Mesodermal cell (in vitro differentiated cells): ENCODE results near the gene ING1. TPM values are rescaled to one million over a fixed set of nuclear protein-coding genes. Genes with fewer than 3 reads are reported as not detected.
"Not testable (repeated sequence)": the region's sequence is repeated elsewhere in the genome, so short reads cannot be mapped to it uniquely, and the experiment has no call there.

ENCODE experiments used
- H3K27ac ChIP-seq: 2 replicates; pipeline ENCODE4 v1.7.0; 2013; ENCODE audit warnings: mild to moderate bottlenecking, low read depth, low read length, moderate library complexity; ENCODE audit not compliant: severe bottlenecking
- H3K36me3 ChIP-seq: 2 replicates; pipeline ENCODE4 v1.7.1; 2013; ENCODE audit warnings: mild to moderate bottlenecking, low read length, moderate library complexity; ENCODE audit not compliant: control insufficient read depth, insufficient read depth
- H3K4me1 ChIP-seq: one replicate; pipeline ENCODE4 v1.7.1; 2013; ENCODE audit warnings: mild to moderate bottlenecking, low read length; ENCODE audit not compliant: insufficient read depth, control insufficient read depth, poor library complexity, severe bottlenecking
- H3K4me3 ChIP-seq: 2 replicates; pipeline ENCODE4 v1.7.0; 2013; ENCODE audit warnings: low read length, control low read depth, mild to moderate bottlenecking; ENCODE audit not compliant: insufficient read depth, poor library complexity, severe bottlenecking; ENCODE audit errors: extremely low read depth
- H3K9me3 ChIP-seq: 2 replicates; pipeline ENCODE4 v1.7.1; 2013; ENCODE audit warnings: mild to moderate bottlenecking, low read length, moderate library complexity; ENCODE audit not compliant: control insufficient read depth
- WGBS, 2 experiments: methylation state at CpG; one replicate each; pipeline ENCODE4 v1.1.5; 2013; ENCODE audit warnings: missing lambda C conversion rate in 2 of 2; ENCODE audit not compliant: insufficient coverage in 2 of 2; 5-methylcytosine and 5-hydroxymethylcytosine counted together
- polyA plus RNA-seq, 2 experiments: library from polyadenylated mRNA; stranded (reverse); fragments of 50-300 nt; gene quantifications; one replicate each; pipeline ENCODE4 v1.2.3, GENCODE V29; 2013

The ING1 gene, protein sequence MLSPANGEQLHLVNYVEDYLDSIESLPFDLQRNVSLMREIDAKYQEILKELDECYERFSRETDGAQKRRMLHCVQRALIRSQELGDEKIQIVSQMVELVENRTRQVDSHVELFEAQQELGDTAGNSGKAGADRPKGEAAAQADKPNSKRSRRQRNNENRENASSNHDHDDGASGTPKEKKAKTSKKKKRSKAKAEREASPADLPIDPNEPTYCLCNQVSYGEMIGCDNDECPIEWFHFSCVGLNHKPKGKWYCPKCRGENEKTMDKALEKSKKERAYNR
- 24.1 TPM for polyA plus RNA-seq (2013, experiment 1 of 2)
- polyA plus RNA-seq (2013, experiment 2 of 2): 22.8 TPM

DNA sequence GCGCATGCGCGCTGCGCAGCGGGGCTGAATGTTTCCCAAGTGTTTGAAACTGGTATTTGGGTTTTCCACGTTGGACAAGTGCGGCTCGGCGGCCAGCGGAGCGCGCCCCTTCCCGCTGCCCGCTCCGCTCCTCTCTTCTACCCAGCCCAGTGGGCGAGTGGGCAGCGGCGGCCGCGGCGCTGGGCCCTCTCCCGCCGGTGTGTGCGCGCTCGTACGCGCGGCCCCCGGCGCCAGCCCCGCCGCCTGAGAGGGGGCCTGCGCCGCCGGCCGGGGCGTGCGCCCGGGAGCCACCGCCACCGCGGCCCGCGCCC, at the start of gene ING1:
Gene ING1 (plus strand): TSS at position 59 of the 311 bp plus-strand sequence. CDS start 450 bp downstream, outside the sequence.
- Histone ChIP-seq H3K4me1 (no peaks in the 10 kb centered on the region), H3K9me3 (no peaks in the 10 kb centered on the region), H3K36me3 (peaks cover 4% of the 10 kb centered on the region), H3K4me3 (peak within 1 kb of the TSS; percentile 94), H3K27ac (peak within 1 kb of the TSS; percentile 100)
- WGBS, 2 experiments: 0% methylated on average over 1 to 29 of the region's 45 CpGs

DNA sequence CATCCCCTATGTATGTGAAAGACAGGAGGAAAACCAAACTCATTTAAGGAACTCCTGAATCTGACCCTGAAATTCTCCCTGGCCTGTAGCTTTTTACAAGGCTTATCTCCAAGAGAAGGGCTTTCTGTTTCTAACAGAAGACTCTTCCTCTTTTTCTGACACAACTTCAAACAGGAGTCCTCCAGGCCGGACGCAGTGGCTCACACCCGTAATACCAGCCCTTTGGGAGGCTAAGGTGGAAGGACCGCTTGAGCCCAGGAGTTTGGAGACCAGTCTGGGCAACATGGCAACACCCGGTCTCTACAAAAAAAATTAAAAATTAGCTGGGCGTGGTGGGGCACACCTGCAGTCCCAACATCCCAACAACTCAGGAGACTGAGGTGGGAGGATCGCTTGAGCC, 49.5 kb upstream of the ING1 start:
- no peak overlapping the region for H3K4me3 ChIP-seq
- H3K36me3 ChIP-seq: peaks cover 77% of the 10 kb centered on the region
- no peaks in the 10 kb centered on the region for H3K4me1 ChIP-seq
- 94 to 95% methylated on average over 6 of the region's 7 CpGs for WGBS, 2 experiments
- peaks cover 17% of the 10 kb centered on the region for H3K9me3 ChIP-seq
- no peak overlapping the region for H3K27ac ChIP-seq

DNA sequence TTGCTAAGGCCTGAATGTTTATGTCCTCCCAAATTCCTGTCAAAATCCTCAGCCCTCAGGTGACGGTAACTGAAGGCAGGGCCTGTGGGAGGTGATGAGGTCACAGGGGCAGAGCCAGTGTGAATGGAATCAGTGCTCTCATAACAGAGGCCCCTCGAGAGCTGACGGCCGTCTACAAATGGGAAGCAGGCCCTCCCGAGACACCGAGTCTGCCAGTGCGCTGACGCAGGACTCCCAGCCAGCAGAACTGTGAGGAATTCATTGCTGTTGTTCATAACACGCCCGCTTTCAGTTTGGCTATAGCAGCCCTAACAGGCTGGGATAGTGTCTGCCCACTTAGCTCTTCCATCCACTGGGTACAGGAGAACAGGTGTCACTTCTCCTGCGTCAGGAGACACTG, 48.8 kb upstream of the ING1 start:
- H3K4me1 ChIP-seq: no peaks in the 10 kb centered on the region
- H3K9me3 ChIP-seq: peaks cover 19% of the 10 kb centered on the region
- 94 to 98% methylated on average over 5 to 11 of the region's 11 CpGs for WGBS, 2 experiments
- H3K4me3 ChIP-seq: no peak overlapping the region
- H3K36me3 ChIP-seq: peaks cover 78% of the 10 kb centered on the region
- no peak overlapping the region for H3K27ac ChIP-seq

DNA sequence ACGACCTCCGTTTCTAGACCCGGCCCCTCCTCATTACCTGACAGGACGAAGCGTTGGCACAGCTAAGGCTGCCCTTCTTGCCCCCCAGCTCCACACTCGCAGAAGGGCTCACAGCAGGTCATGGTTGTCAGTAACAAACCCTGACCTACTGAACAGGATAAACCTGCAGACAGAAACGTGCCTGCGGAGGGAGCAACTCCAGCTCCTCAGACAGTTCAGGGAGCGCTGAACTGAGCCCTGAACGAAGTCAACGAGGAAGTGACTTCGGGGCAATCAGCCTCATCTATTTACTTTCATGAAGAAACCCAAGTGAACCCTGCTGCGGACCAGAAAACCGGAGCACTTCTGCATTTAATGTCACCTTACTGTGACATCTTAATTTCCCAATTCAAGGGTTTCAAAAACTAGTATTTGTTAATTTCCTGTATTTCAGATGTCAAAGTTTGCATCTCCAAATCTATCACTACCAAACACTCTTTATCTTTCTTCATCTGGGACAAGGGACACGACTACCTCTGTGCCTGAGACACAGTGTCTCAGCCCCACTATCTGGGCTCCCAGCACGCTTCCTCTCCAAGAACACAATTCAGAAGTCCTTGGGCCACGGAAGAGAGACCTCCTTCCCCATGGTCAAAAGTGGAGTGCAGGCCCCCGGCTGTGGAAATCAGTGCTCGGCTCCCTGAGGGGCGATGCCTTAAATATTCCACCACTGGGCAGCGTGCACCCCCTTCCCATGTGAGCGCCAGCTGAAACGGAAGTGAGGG, 47.8 kb upstream of the ING1 start:
- 87 to 93% methylated on average over 23 of the region's 23 CpGs for WGBS, 2 experiments
- no peaks in the 10 kb centered on the region for H3K4me1 ChIP-seq
- H3K4me3 ChIP-seq: no peak overlapping the region
- peaks cover 19% of the 10 kb centered on the region for H3K9me3 ChIP-seq
- peaks cover 74% of the 10 kb centered on the region for H3K36me3 ChIP-seq
- H3K27ac ChIP-seq: no peak overlapping the region

DNA sequence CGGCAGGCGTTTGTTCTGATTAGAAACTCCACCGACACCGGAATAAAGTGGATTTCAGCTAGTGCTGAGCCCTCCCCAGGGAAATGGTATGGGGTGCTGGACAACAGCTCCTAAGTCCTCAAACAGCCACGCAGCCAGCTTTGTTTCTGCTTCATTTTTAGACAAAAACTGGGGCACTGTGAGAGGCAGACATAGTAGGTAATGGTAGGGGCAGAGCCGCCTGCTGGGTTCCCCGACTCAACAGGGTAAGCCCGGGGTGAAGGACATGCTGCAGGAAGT, 47.3 kb upstream of the ING1 start:
- WGBS, 2 experiments: 93 to 97% methylated on average over 7 to 8 of the region's 8 CpGs
- no peak overlapping the region for H3K4me3 ChIP-seq
- H3K9me3 ChIP-seq: peaks cover 15% of the 10 kb centered on the region
- no peaks in the 10 kb centered on the region for H3K4me1 ChIP-seq
- no peak overlapping the region for H3K27ac ChIP-seq
- peaks cover 69% of the 10 kb centered on the region for H3K36me3 ChIP-seq

DNA sequence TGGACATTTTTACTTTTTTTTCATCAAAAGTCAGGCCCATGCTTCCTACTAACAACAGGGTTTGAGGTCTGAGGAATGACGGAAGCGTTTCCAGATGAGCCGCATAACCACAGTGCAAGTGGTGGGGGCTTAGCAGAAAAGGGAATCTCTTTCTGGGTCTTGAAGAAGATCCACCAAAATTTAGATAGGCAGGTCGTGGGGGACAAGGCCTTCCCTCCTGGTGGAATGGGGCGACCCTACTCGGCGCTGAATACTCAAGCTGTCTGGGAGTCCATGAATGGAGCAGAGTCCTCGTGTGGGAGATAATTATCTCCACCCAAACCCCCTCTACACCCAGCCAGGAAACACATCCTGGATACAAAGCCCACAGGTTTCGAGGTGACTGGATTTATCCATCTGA, 44.5 kb upstream of the ING1 start:
- H3K4me3 ChIP-seq: no peak overlapping the region
- peaks cover 41% of the 10 kb centered on the region for H3K36me3 ChIP-seq
- H3K9me3 ChIP-seq: peaks cover 5% of the 10 kb centered on the region
- 96 to 97% methylated on average over 5 to 6 of the region's 9 CpGs for WGBS, 2 experiments
- H3K27ac ChIP-seq: no peak overlapping the region
- H3K4me1 ChIP-seq: no peaks in the 10 kb centered on the region

DNA sequence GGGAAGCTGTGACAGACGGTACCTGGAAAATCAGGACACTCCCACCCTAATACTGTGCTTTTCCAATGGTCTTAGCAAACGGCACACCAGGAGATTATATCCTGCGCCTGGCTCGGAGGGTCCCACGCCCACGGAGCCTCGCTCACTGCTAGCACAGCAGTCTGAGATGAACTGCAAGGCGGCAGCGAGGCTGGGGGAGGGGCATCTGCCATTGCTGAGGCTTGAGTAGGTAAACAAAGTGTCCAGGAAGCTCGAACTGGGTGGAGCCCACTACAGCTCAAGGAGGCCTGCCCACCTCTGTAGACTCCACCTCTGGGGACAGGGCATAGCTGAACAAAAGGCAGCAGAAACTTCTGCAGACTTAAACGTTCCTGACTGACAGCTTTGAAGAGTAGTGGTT, 43.7 kb upstream of the ING1 start:
- H3K9me3 ChIP-seq, H3K4me3 ChIP-seq, H3K27ac ChIP-seq, H3K4me1 ChIP-seq: not testable (repeated sequence)
- 92 to 97% methylated on average over 9 of the region's 11 CpGs for WGBS, 2 experiments
- peaks cover 37% of the 10 kb centered on the region for H3K36me3 ChIP-seq

DNA sequence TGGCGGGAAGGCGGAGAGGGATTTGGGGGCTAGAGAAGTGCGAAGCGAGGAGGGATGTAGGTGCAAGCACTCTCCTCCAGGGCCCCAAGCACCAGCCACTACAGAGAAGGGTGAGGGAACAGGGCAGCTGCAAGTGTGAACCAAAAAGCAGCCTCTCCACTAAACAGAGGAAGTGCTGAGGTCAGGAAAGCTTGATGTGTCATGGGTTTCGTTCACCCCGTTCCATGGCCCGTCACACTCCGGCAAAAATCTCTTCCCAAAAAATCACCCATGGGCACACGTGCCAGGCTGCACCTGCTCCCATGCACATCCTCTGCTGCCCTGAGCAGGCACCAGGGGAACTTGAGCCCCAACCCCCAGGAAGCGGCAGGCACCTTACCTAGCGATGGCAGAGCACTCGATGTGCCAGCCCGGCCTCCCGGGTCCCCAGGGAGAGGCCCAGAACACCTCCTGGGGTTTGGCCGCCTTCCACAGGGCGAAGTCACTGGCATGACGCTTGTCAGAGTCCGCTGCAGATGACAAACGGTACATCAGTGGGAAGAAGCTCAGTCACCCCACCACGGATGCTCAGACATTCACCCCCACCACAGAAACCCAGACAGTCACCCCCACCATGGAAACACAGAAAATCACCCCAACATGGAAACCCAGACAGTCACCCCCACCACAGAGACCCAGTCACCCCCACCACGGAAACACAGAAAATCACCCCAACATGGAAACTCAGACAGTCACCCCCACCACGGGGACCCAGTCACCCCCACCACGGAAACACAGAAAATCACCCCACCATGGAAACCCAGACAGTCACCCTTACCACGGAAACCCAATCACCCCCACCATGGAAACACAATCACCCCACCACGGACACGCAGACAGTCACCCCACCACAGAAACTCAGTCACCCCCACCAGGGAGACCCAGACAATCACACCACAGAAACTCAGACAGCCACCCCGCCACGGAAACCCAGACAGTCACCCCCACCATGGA, 36.6 kb upstream of the ING1 start:
- Histone ChIP-seq H3K27ac (no peak overlapping the region), H3K36me3 (peaks cover 33% of the 10 kb centered on the region)
- 97% methylated on average over 16 of the region's 28 CpGs for WGBS, 2 experiments

DNA sequence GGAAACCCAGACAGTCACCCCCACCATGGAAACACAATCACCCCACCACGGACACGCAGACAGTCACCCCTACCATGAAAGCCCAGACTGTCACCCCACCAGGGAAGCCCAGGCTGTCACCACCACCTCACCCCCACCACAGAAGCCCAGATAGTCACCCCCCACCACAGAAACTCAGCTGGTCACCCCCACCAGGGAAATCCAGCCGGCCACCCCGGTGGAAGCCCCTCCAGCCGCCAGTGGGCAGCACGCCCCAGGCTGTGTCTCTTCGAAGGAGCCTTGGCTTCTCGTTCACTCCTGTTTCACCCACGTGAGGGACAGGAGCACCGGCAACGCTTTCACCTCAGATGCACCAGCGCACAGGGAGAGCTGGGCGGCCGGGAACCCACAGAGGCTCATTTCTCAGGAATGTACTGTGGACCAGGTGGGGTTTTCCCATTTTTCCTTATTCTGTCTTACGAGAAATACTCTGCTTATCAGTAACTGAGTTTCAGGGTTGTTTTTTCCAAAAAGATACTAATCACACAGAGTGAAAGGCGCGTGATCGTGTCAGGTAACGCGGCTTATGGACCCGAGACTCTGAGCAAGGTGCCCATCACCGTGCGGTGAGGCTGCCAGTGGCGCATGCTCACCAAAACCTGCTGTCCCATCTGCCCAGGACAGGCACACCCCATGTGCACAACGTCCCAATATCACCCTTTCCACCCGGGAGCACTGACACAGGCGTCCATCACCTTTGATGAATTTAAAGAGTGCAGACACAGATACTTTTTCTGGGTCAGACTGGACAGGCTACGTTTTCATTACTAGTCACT, 35.6 kb upstream of the ING1 start:
- 96 to 97% methylated on average over 19 to 23 of the region's 28 CpGs for WGBS, 2 experiments
- Histone ChIP-seq H3K9me3 (no peaks in the 10 kb centered on the region), H3K36me3 (peaks cover 44% of the 10 kb centered on the region), H3K4me3 (no peak overlapping the region), H3K4me1 (no peaks in the 10 kb centered on the region), H3K27ac (no peak overlapping the region)

More for the DNA sequence above, 36.6 kb upstream of the ING1 start:
- Histone ChIP-seq H3K4me3 (no peak overlapping the region), H3K9me3 (no peaks in the 10 kb centered on the region), H3K4me1 (no peaks in the 10 kb centered on the region)

DNA sequence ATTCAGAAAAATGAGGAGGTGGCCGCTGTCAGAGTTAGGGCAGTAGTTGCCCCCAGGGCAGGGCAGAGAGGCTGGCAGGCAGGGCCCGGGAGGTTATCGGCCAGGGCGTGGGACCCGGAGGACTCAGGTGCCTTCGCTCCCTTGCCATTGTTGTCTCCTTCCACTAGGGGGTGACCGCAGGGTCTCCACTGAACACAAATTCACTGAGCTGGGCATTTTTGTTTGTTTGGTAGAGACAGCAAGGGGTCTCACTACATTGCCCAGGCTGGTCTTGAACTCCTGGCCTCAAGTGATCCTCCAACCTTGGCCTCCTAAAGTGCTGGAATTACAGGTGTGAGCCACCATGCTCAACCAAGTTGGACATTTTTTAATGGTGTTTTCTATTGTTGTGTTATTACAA, 32.6 kb upstream of the ING1 start:
- Histone ChIP-seq H3K36me3 (peaks cover 58% of the 10 kb centered on the region), H3K4me1 (no peaks in the 10 kb centered on the region), H3K9me3 (no peaks in the 10 kb centered on the region), H3K4me3 (no peak overlapping the region), H3K27ac (no peak overlapping the region)
- 91 to 95% methylated on average over 3 to 6 of the region's 7 CpGs for WGBS, 2 experiments
